H1 (cell line): ENCODE results near the gene TTC27. TPM values are rescaled to one million over a fixed set of nuclear protein-coding genes. Genes with fewer than 3 reads are reported as not detected.

Experiments used
- CTCF ChIA-PET: fragments of 300-600 bp; sonication (Branson Sonifier 250); formaldehyde crosslinking; loops from one replicate; lab custom pipeline; 2021; ENCODE audit not compliant: partially characterized antibody; lab: Charles Lee
- POLR2A ChIA-PET: fragments of 300-600 bp; sonication (Branson Sonifier 250); formaldehyde crosslinking; loops from one replicate; lab custom pipeline; 2021; ENCODE audit warnings: inconsistent platforms; ENCODE audit not compliant: partially characterized antibody; lab: Charles Lee
- DNase-seq, 2 experiments: peaks; one replicate each; pipeline versions ENCODE4 v3.0.0 to v3.0.0-alpha.2; 2010 to 2022; ENCODE audit warnings: low spot score in 2 of 2, low read depth in 1 of 2, mixed read lengths in 1 of 2
- FAIRE-seq: peaks from 2 replicates; lab custom pipeline; 2011; peaks lifted over from hg19 to GRCh38; lab: Jason Lieb, UNC
- H2AFZ ChIP-seq: 2 replicates; pipeline ENCODE4 v1.8.1; 2012; ENCODE audit warnings: low read length, inconsistent platforms
- H2AK5ac ChIP-seq: 2 replicates; pipeline ENCODE4 v1.6.1; 2013; ENCODE audit warnings: low read depth, low read length
- H2BK120ac ChIP-seq: replicated peaks from 2 replicates; pipeline ENCODE3; 2013; ENCODE audit warnings: low read depth, low read length, inconsistent platforms
- H2BK12ac ChIP-seq: 2 replicates; pipeline ENCODE4 v1.6.1; 2013; ENCODE audit warnings: low read depth, low read length
- H2BK15ac ChIP-seq: 2 replicates; pipeline ENCODE4 v1.6.1; 2013; ENCODE audit warnings: low read length
- H2BK20ac ChIP-seq: 2 replicates; pipeline ENCODE4 v1.6.1; 2013; ENCODE audit warnings: low read length
- H2BK5ac ChIP-seq: 2 replicates; pipeline ENCODE4 v1.6.1; 2013; ENCODE audit warnings: low read depth, low read length
- H3K14ac ChIP-seq: 2 replicates; pipeline ENCODE4 v1.6.1; 2013; ENCODE audit warnings: inconsistent platforms; ENCODE audit not compliant: insufficient read length
- H3K18ac ChIP-seq: 2 replicates; pipeline ENCODE4 v1.6.1; 2013; ENCODE audit warnings: low read length; ENCODE audit errors: extremely low read depth
- H3K23ac ChIP-seq: 2 replicates; pipeline ENCODE4 v1.6.1; 2013; ENCODE audit warnings: inconsistent platforms; ENCODE audit not compliant: insufficient read length
- H3K23me2 ChIP-seq: 2 replicates; pipeline ENCODE4 v1.6.1; 2013; ENCODE audit warnings: low read depth, low read length
- H3K27ac ChIP-seq: 2 replicates; pipeline ENCODE4 v1.6.1; 2011; ENCODE audit warnings: low read depth, low read length, inconsistent platforms
- H3K27me3 ChIP-seq, 4 experiments: replicated peaks in 1 of 4; 1 replicate in 1 of 4; 2 replicates in 3 of 4; pipeline versions ENCODE4 v1.6.1 to v1.8.1; 2011 to 2013; ENCODE audit warnings: low read length in 3 of 4, mild to moderate bottlenecking in 3 of 4, inconsistent platforms in 2 of 4, mixed read lengths in 2 of 4, moderate library complexity in 1 of 4; ENCODE audit not compliant: control insufficient read depth in 3 of 4, insufficient read depth in 3 of 4; ENCODE audit errors: extremely low read depth in 1 of 4
- H3K36me3 ChIP-seq, 4 experiments: 2 replicates each; pipeline versions ENCODE4 v1.6.1 to v1.8.1; 2011 to 2013; ENCODE audit warnings: mild to moderate bottlenecking in 4 of 4, low read length in 3 of 4, moderate library complexity in 2 of 4, control low read depth in 1 of 4, inconsistent platforms in 1 of 4; ENCODE audit not compliant: insufficient read depth in 4 of 4, control insufficient read depth in 2 of 4
- H3K4ac ChIP-seq: replicated peaks from 2 replicates; pipeline ENCODE3; 2013; ENCODE audit warnings: low read length, low read depth, mixed read lengths, inconsistent platforms; ENCODE audit not compliant: insufficient read length
- H3K4me1 ChIP-seq, 4 experiments: replicated peaks in 1 of 4; 1 replicate in 1 of 4; 2 replicates in 3 of 4; pipeline versions ENCODE4 v1.6.1 to v1.8.1; 2011 to 2013; ENCODE audit warnings: low read length in 3 of 4, inconsistent platforms in 2 of 4, mixed read lengths in 1 of 4; ENCODE audit not compliant: insufficient read depth in 4 of 4, control insufficient read depth in 3 of 4
- H3K4me2 ChIP-seq, 2 experiments: 2 replicates each; pipeline versions ENCODE4 v1.6.1 to v1.8.1; 2011 to 2013; ENCODE audit warnings: low read depth in 2 of 2, low read length in 2 of 2, control low read depth in 1 of 2, inconsistent platforms in 1 of 2, mild to moderate bottlenecking in 1 of 2; ENCODE audit not compliant: insufficient read depth in 1 of 2
- H3K4me3 ChIP-seq, 4 experiments: fragments of 200-600, 300-600 bp in 1 of 4; sonication (generic), shearing (Covaris generic), sonication (Bioruptor Twin) in 1 of 4; 2 replicates each; pipeline versions ENCODE4 v1.5.1 to v1.8.1; 2011 to 2016; ENCODE audit warnings: low read length in 4 of 4, low read depth in 3 of 4, control low read depth in 2 of 4, inconsistent platforms in 2 of 4, mild to moderate bottlenecking in 2 of 4, mixed read lengths in 1 of 4, moderate library complexity in 1 of 4; ENCODE audit not compliant: insufficient read depth in 2 of 4; ENCODE audit errors: extremely low read depth in 1 of 4
- H3K56ac ChIP-seq: replicated peaks from 2 replicates; pipeline ENCODE3; 2013; ENCODE audit warnings: low read depth, mild to moderate bottlenecking, mixed read lengths, low read length, inconsistent platforms; ENCODE audit not compliant: insufficient read length
- H3K79me1 ChIP-seq: 2 replicates; pipeline ENCODE4 v1.6.1; 2013; ENCODE audit warnings: low read depth, low read length, control low read depth
- H3K79me2 ChIP-seq, 2 experiments: 2 replicates each; pipeline versions ENCODE4 v1.6.1 to v1.8.1; 2012 to 2013; ENCODE audit warnings: low read length in 2 of 2, mild to moderate bottlenecking in 2 of 2, inconsistent platforms in 1 of 2; ENCODE audit not compliant: insufficient read depth in 2 of 2, control insufficient read depth in 1 of 2
- H3K9ac ChIP-seq, 4 experiments: replicated peaks in 1 of 4; 1 replicate in 1 of 4; 2 replicates in 3 of 4; pipeline versions ENCODE4 v1.6.1 to v1.8.1; 2011 to 2013; ENCODE audit warnings: low read depth in 3 of 4, low read length in 3 of 4, control low read depth in 2 of 4, mild to moderate bottlenecking in 2 of 4, moderate library complexity in 2 of 4, inconsistent platforms in 1 of 4; ENCODE audit errors: extremely low read depth in 1 of 4
- H3K9me3 ChIP-seq, 2 experiments: 2 replicates each; pipeline versions ENCODE4 v1.6.1 to v1.8.1; 2012 to 2013; ENCODE audit warnings: mild to moderate bottlenecking in 2 of 2, moderate library complexity in 2 of 2, control low read depth in 1 of 2, inconsistent platforms in 1 of 2, low read depth in 1 of 2, low read length in 1 of 2, mixed read lengths in 1 of 2; ENCODE audit not compliant: insufficient read depth in 2 of 2
- H4K20me1 ChIP-seq, 2 experiments: replicated peaks in 1 of 2; 2 replicates each; pipeline versions ENCODE3 to v1.8.1; 2011 to 2013; ENCODE audit warnings: inconsistent platforms in 2 of 2, low read length in 2 of 2, mild to moderate bottlenecking in 1 of 2; ENCODE audit not compliant: insufficient read depth in 2 of 2, control insufficient read depth in 1 of 2
- H4K5ac ChIP-seq: 2 replicates; pipeline ENCODE4 v1.6.1; 2013; ENCODE audit warnings: low read length, low read depth, mixed read lengths, inconsistent platforms; ENCODE audit not compliant: insufficient read length
- H4K8ac ChIP-seq: 2 replicates; pipeline ENCODE4 v1.8.0; 2013; ENCODE audit warnings: mild to moderate bottlenecking, moderate library complexity, low read length, inconsistent platforms; ENCODE audit not compliant: insufficient read depth; ENCODE audit errors: extremely low read depth
- H4K91ac ChIP-seq: replicated peaks from 2 replicates; pipeline ENCODE3; 2013; ENCODE audit warnings: low read length, mixed read lengths, inconsistent platforms; ENCODE audit not compliant: insufficient read length
- RFX5 ChIP-seq: IDR thresholded peaks from 2 replicates; pipeline ENCODE4 v1.6.1; 2011; ENCODE audit warnings: low read depth, low read length, improper control_type of control experiment, borderline replicate concordance
- WGBS, 2 experiments: shearing (Covaris generic) in 1 of 2; methylation state at CpG; one replicate each; pipeline versions ENCODE4 v1.1.6 to v1.1.7; 2013 to 2015; ENCODE audit warnings: low lambda C conversion rate in 2 of 2, mixed read lengths in 2 of 2, inconsistent platforms in 1 of 2, low coverage in 1 of 2, missing lambda C conversion rate in 1 of 2; ENCODE audit not compliant: insufficient replicate concordance in 2 of 2, insufficient coverage in 1 of 2, insufficient read length in 1 of 2; ENCODE audit errors: extremely low coverage in 1 of 2, missing lambda C conversion rate in 1 of 2; 5-methylcytosine and 5-hydroxymethylcytosine counted together
- polyA plus RNA-seq, 7 experiments: library from polyadenylated mRNA; depleted of rRNA in 3 of 7; stranded (reverse) in 5 of 7; unstranded in 2 of 7; fragments of >200 nt in 5 of 7; fragments of 200-250 nt in 2 of 7; gene quantifications; 1 replicate in 5 of 7; 2 replicates in 1 of 7; 4 replicates in 1 of 7; pipeline versions ENCODE4 v1.2.1 to v1.2.3, GENCODE V29; 2011 to 2013; ENCODE audit warnings: missing spikeins in 2 of 7, mixed read lengths in 2 of 7
- total RNA-seq: library from RNA; stranded (reverse); fragmentation: NEBNext Ultra II Directional; extraction: Animal tissue kit (Norgen Biotek cat#: 25700); gene quantifications from 2 replicates; pipeline ENCODE4 v1.2.1, GENCODE V29; 2021

Gene TTC27
- total and polyA plus RNA-seq, 2 of the 8 experiments (the other 6 are each of a cell fraction or from before 2014, with no cell fraction given): 13.8 to 29.1 TPM

DNA sequence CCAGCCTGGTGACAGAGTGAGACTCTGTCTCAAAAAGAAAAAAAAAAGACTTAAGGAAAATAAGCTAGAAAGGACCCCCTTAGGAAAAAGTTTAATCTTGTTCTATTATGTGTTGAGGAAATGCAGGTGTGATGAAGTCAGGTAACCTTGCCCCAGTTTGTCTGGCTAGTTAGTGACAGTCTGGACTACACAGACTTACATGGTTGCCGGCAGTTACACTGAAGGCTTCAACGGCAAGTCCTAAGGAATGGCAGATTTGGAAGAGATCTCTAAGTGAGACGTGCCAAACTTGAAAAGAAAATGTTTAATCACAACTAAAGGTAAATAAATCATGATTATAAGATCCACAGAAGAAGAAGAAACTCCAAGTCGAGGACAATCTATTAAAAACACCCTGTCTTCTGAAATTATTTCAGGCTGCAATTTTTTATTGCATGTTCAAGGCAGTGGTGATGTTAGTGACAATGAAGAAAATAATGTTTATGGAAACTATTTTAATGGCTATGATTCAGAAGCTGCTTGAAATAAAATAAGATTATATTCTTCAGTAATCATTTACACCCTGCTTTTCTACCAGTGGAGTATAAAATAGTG is 84.2 kb downstream of the TTC27 start:
- no peak overlapping the region for H3K4me2 ChIP-seq
- H4K20me1 ChIP-seq: no peaks in the 10 kb centered on the region
- no peak overlapping the region for H3K56ac ChIP-seq
- no peak overlapping the region for H3K9ac ChIP-seq
- H2BK5ac ChIP-seq: no peak overlapping the region
- no peak overlapping the region for H2AK5ac ChIP-seq
- H2BK120ac ChIP-seq: no peak overlapping the region
- H3K14ac ChIP-seq: no peak overlapping the region
- H3K36me3 ChIP-seq: no peaks in the 10 kb centered on the region; a peak in 1 of 8 replicates
- no peak overlapping the region for H3K23ac ChIP-seq
- no peak overlapping the region for H3K4ac ChIP-seq
- H2BK15ac ChIP-seq: no peak overlapping the region
- H3K4me3 ChIP-seq: no peak overlapping the region
- H3K4me1 ChIP-seq: peaks cover 0 to 2% (median 0%) of the 10 kb centered on the region in 4 experiments; a peak in 1 of 7 replicates
- H2BK12ac ChIP-seq: no peak overlapping the region
- H3K27ac ChIP-seq: no peak overlapping the region
- 67% methylated on average over 4 of the region's 4 CpGs; no CpG with 5 or more reads in 1 of the 2 experiments for WGBS, 2 experiments
- ChIA-PET CTCF (no interaction called here), POLR2A (no interaction called here)
- no peak overlapping the region for H3K18ac ChIP-seq
- DNase-seq (no peak), FAIRE-seq (no peak)
- H4K5ac ChIP-seq: no peak overlapping the region
- H3K23me2 ChIP-seq: no peaks in the 10 kb centered on the region
- no peak overlapping the region for H4K8ac ChIP-seq
- no peak overlapping the region for H4K91ac ChIP-seq
- no peaks in the 10 kb centered on the region for H3K27me3 ChIP-seq
- no peak overlapping the region for H2AFZ ChIP-seq
- H2BK20ac ChIP-seq: no peak overlapping the region
- no peak for TF ChIP-seq RFX5
- H3K79me2 ChIP-seq: no peaks in the 10 kb centered on the region
- no peaks in the 10 kb centered on the region for H3K79me1 ChIP-seq
- H3K9me3 ChIP-seq: no peaks in the 10 kb centered on the region
